ENCODE results near the gene LRRC7.
A peak's percentile ranks its signal among the peaks of the same experiment; 100 is the strongest.

The LRRC7 gene

GRCh38 chr1:69976896-69977295, 409.2 kb downstream of the LRRC7 start:
- peak; percentile 13 for DNase-seq (ENCODE audit: low read depth)

GRCh38 chr1:69982992-69983391, 415.3 kb downstream of the LRRC7 start:
- DNase-seq (ENCODE audit: low read depth), result peak; percentile 53

GRCh38 chr1:69985376-69985775, 417.7 kb downstream of the LRRC7 start:
- DNase-seq (ENCODE audit: low read depth), result no peak

GRCh38 chr1:69985901-69986439, 418.2 kb downstream of the LRRC7 start:
- no peak for DNase-seq (ENCODE audit: low read depth)

- no peak for DNase-seq (ENCODE audit: low read depth)
These were observed 420.2 kb downstream of the LRRC7 start for GRCh38 chr1:69987881-69988280.

- no peak for DNase-seq (ENCODE audit: low read depth)
These were observed 423.9 kb downstream of the LRRC7 start for GRCh38 chr1:69991644-69992043.

GRCh38 chr1:69992594-69992993, 424.9 kb downstream of the LRRC7 start:
- DNase-seq (ENCODE audit: low read depth), result no peak

GRCh38 chr1:69993810-69994209, 426.1 kb downstream of the LRRC7 start:
- DNase-seq (ENCODE audit: low read depth), result no peak

GRCh38 chr1:69994241-69994640, 426.5 kb downstream of the LRRC7 start:
- DNase-seq (ENCODE audit: low read depth), result no peak

- DNase-seq (ENCODE audit: low read depth), result no peak
These were observed 431.1 kb downstream of the LRRC7 start for GRCh38 chr1:69998847-69999246.

GRCh38 chr1:70003211-70003908, 435.6 kb downstream of the LRRC7 start:
- DNase-seq (ENCODE audit: low read depth), result no peak

- DNase-seq (ENCODE audit: low read depth), result no peak
These were observed 437.8 kb downstream of the LRRC7 start for GRCh38 chr1:70005386-70006034.

GRCh38 chr1:70008660-70009059, 440.9 kb downstream of the LRRC7 start:
- no peak for DNase-seq (ENCODE audit: low read depth)

GRCh38 chr1:70017770-70018169, 450.0 kb downstream of the LRRC7 start:
- no peak for DNase-seq (ENCODE audit: low read depth)

GRCh38 chr1:70024272-70024671, 456.6 kb downstream of the LRRC7 start:
- no peak for DNase-seq (ENCODE audit: low read depth)

GRCh38 chr1:70025052-70025451, 457.3 kb downstream of the LRRC7 start:
- DNase-seq (ENCODE audit: low read depth), result no peak

GRCh38 chr1:70025846-70026245, 458.1 kb downstream of the LRRC7 start:
- no peak for DNase-seq (ENCODE audit: low read depth)

GRCh38 chr1:70033266-70033873, 465.6 kb downstream of the LRRC7 start:
- no peak for DNase-seq (ENCODE audit: low read depth)

GRCh38 chr1:70033936-70034335, 466.2 kb downstream of the LRRC7 start:
- DNase-seq (ENCODE audit: low read depth), result no peak

GRCh38 chr1:70034403-70034802, 466.7 kb downstream of the LRRC7 start:
- DNase-seq (ENCODE audit: low read depth), result no peak

- DNase-seq (ENCODE audit: low read depth), result no peak
These were observed 470.3 kb downstream of the LRRC7 start for GRCh38 chr1:70038025-70038424.

- DNase-seq (ENCODE audit: low read depth), result no peak
These were observed 471.8 kb downstream of the LRRC7 start for GRCh38 chr1:70039485-70039884.
